ENCODE data around the gene JPT2. TPM values are rescaled to one million over a fixed set of nuclear protein-coding genes. Genes with fewer than 3 reads are reported as not detected.
A peak's percentile ranks its signal among the peaks of the same experiment; 100 is the strongest.

Gene JPT2
- total RNA-seq, 3 donors from 2014 or later = 89.2 to 96.4 (median 92.4) TPM

- Mint-ChIP-seq H3K9me3 (no peaks in the 10 kb centered on the region), H3K4me1 (ENCODE audit: low read depth) (peaks cover 21% of the 10 kb centered on the region), H3K36me3 (ENCODE audit: insufficient read depth) (peaks cover 36% of the 10 kb centered on the region), H3K4me3 (no peak overlapping the region), H3K27me3 (ENCODE audit: low read depth) (no peaks in the 10 kb centered on the region)
- DNase-seq = no peak
- ATAC-seq = no peak
Measured at GRCh38 chr16:1642148-1642547, 35.9 kb upstream of the JPT2 start.

GRCh38 chr16:1642753-1643152 is 35.3 kb upstream of the JPT2 start:
- peaks cover 36% of the 10 kb centered on the region for H3K36me3 Mint-ChIP-seq (ENCODE audit: insufficient read depth)
- no peak for DNase-seq

GRCh38 chr16:1643521-1643920 is 34.6 kb upstream of the JPT2 start:
- H3K36me3 Mint-ChIP-seq (ENCODE audit: insufficient read depth) = peaks cover 33% of the 10 kb centered on the region
- H3K27me3 Mint-ChIP-seq (ENCODE audit: low read depth) = no peaks in the 10 kb centered on the region
- no peaks in the 10 kb centered on the region for H3K9me3 Mint-ChIP-seq
- ATAC-seq = no peak
- H3K4me3 Mint-ChIP-seq = no peak overlapping the region
- DNase-seq = no peak
- peaks cover 24% of the 10 kb centered on the region for H3K4me1 Mint-ChIP-seq (ENCODE audit: low read depth)

More at GRCh38 chr16:1642753-1643152, 35.3 kb upstream of the JPT2 start:
- Mint-ChIP-seq H3K4me1 (ENCODE audit: low read depth) (peaks cover 21% of the 10 kb centered on the region), H3K4me3 (no peak overlapping the region), H3K27me3 (ENCODE audit: low read depth) (no peaks in the 10 kb centered on the region), H3K9me3 (no peaks in the 10 kb centered on the region)
- ATAC-seq = no peak

- H3K27me3 Mint-ChIP-seq (ENCODE audit: low read depth) = no peaks in the 10 kb centered on the region
- no peak overlapping the region for H3K4me3 Mint-ChIP-seq
- peaks cover 27% of the 10 kb centered on the region for H3K36me3 Mint-ChIP-seq (ENCODE audit: insufficient read depth)
- ATAC-seq (peak; percentile 92 to 96), DNase-seq (peak; percentile 26)
- no peaks in the 10 kb centered on the region for H3K9me3 Mint-ChIP-seq
- H3K4me1 Mint-ChIP-seq (ENCODE audit: low read depth) = peaks cover 24% of the 10 kb centered on the region
Measured at GRCh38 chr16:1645914-1646525, 32.1 kb upstream of the JPT2 start.

DNA sequence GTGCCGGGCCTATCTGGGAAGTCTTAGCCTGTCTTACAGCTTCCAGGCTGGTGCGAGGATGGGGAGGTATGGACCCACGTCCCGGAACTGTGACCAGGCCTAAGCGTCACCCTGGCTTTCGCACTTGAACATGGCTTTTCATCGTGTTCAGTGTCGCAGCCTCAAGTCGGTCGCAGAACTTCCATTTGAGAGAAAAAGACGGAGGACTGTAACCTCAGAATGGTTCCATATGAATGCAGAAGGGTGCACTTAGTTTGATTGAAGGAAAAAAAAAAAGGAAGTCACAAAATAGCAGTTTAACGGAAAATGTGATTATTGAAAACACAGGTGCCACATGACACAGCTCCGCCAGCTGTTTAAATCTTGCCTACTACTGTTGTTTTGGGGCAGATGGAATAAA is 30.2 kb upstream of the JPT2 start:
- DNase-seq (no peak), ATAC-seq (no peak)
- Mint-ChIP-seq H3K9me3 (no peaks in the 10 kb centered on the region), H3K4me1 (ENCODE audit: low read depth) (peaks cover 24% of the 10 kb centered on the region), H3K36me3 (ENCODE audit: insufficient read depth) (peaks cover 27% of the 10 kb centered on the region), H3K4me3 (no peak overlapping the region), H3K27me3 (ENCODE audit: low read depth) (no peaks in the 10 kb centered on the region)

GRCh38 chr16:1650131-1650530 is 27.9 kb upstream of the JPT2 start:
- DNase-seq = no peak
- Mint-ChIP-seq H3K4me1 (ENCODE audit: low read depth) (peaks cover 21% of the 10 kb centered on the region), H3K36me3 (ENCODE audit: insufficient read depth) (peaks cover 27% of the 10 kb centered on the region)

DNA sequence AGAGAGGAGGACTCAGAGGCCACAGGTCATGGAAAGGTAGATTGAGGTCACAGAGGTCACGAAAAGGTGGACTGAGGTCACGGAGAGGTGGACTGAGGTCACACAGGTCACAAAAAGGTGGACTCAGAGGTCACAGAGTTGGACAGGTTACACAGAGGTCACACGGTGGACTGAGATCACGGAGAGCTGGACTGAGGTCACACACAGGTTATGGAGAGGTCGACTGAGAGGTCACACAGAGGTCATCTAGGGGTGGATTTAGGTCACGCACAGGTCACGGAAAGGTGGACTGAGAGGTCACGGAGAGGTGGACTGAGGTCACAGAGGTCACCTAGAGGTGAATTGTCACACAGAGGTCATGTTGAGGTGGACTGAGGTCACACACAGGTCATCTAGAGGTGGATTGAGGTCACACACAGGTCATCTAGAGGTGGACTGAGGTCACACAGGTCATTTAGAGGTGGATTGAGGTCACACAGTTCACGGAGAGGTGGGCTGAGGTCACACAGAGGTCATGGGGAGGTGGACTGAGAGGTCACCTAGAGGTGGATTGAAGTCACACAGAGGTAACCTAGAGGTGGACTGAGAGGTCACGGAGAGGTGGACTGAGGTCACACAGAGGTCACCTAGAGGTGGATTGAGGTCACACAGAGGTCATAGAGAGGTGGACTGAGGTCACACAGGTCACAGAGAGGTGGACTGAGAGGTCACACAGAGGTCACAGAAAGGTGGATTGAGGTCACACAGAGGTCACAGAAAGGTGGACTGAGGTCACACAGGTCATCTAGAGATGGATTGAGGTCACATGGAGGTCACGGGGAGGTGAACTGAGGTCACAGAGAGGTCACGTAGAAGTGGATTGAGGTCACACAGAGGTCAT is 26.7 kb upstream of the JPT2 start:
- no peak for ATAC-seq
- H3K36me3 Mint-ChIP-seq (ENCODE audit: insufficient read depth) = peaks cover 33% of the 10 kb centered on the region

More at GRCh38 chr16:1650131-1650530, 27.9 kb upstream of the JPT2 start:
- no peak for ATAC-seq
- Mint-ChIP-seq H3K27me3 (ENCODE audit: low read depth) (no peaks in the 10 kb centered on the region), H3K4me3 (no peak overlapping the region), H3K9me3 (no peaks in the 10 kb centered on the region)

GRCh38 chr16:1651974-1652312 is 26.1 kb upstream of the JPT2 start:
- Mint-ChIP-seq H3K9me3 (no peaks in the 10 kb centered on the region), H3K27me3 (ENCODE audit: low read depth) (no peaks in the 10 kb centered on the region), H3K4me1 (ENCODE audit: low read depth) (peaks cover 5% of the 10 kb centered on the region), H3K4me3 (no peak overlapping the region), H3K36me3 (ENCODE audit: insufficient read depth) (peaks cover 30% of the 10 kb centered on the region)
- DNase-seq (no peak), ATAC-seq (no peak)

More for the DNA sequence above, 26.7 kb upstream of the JPT2 start:
- Mint-ChIP-seq H3K9me3 (no peaks in the 10 kb centered on the region), H3K4me3 (no peak overlapping the region), H3K27me3 (ENCODE audit: low read depth) (no peaks in the 10 kb centered on the region), H3K4me1 (ENCODE audit: low read depth) (peaks cover 11% of the 10 kb centered on the region)
- DNase-seq = no peak

DNA sequence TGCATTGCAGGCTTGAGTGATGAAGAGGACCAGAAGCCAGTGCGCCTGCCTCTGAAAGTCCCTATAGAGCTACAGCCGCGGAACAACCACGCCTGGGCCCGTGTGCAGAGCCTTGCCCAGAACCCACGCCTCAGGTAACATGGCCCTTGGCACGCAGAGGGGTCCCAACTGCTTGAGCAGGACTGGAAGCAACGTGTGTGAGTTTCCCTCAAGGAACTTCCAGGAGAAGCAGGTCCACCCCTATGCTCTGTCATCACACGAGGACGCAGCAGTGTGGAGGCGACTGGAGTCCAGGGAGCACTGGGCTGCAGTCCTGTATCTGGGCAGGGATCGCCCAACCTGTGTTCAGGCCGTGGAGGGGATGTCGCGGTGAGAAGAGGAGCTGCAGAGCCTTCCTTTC is 25.1 kb upstream of the JPT2 start:
- H3K4me1 Mint-ChIP-seq (ENCODE audit: low read depth) = peaks cover 1% of the 10 kb centered on the region
- no peak overlapping the region for H3K4me3 Mint-ChIP-seq
- no peaks in the 10 kb centered on the region for H3K27me3 Mint-ChIP-seq (ENCODE audit: low read depth)
- H3K36me3 Mint-ChIP-seq (ENCODE audit: insufficient read depth) = peaks cover 30% of the 10 kb centered on the region
- DNase-seq = no peak
- H3K9me3 Mint-ChIP-seq = no peaks in the 10 kb centered on the region
- no peak for ATAC-seq

- Mint-ChIP-seq H3K27me3 (ENCODE audit: low read depth) (no peaks in the 10 kb centered on the region), H3K4me1 (ENCODE audit: low read depth) (no peaks in the 10 kb centered on the region), H3K9me3 (no peaks in the 10 kb centered on the region), H3K4me3 (no peak overlapping the region), H3K36me3 (ENCODE audit: insufficient read depth) (peaks cover 30% of the 10 kb centered on the region)
- ATAC-seq = no peak
- DNase-seq = no peak
Measured at GRCh38 chr16:1654505-1655268, 23.4 kb upstream of the JPT2 start.

- H3K27me3 Mint-ChIP-seq (ENCODE audit: low read depth) = no peaks in the 10 kb centered on the region
- H3K9me3 Mint-ChIP-seq = no peaks in the 10 kb centered on the region
- H3K36me3 Mint-ChIP-seq (ENCODE audit: insufficient read depth) = peaks cover 29% of the 10 kb centered on the region
- H3K4me1 Mint-ChIP-seq (ENCODE audit: low read depth) = no peaks in the 10 kb centered on the region
- ATAC-seq = no peak
- DNase-seq = no peak
- H3K4me3 Mint-ChIP-seq = no peak overlapping the region
Measured at GRCh38 chr16:1655269-1655807, 22.7 kb upstream of the JPT2 start.

- no peaks in the 10 kb centered on the region for H3K27me3 Mint-ChIP-seq (ENCODE audit: low read depth)
- no peak overlapping the region for H3K4me3 Mint-ChIP-seq
- no peaks in the 10 kb centered on the region for H3K4me1 Mint-ChIP-seq (ENCODE audit: low read depth)
- DNase-seq (no peak), ATAC-seq (no peak)
- H3K9me3 Mint-ChIP-seq = no peaks in the 10 kb centered on the region
- H3K36me3 Mint-ChIP-seq (ENCODE audit: insufficient read depth) = peaks cover 23% of the 10 kb centered on the region
Measured at GRCh38 chr16:1655909-1656807, 21.9 kb upstream of the JPT2 start.

GRCh38 chr16:1656808-1657617 is 21.1 kb upstream of the JPT2 start:
- H3K36me3 Mint-ChIP-seq (ENCODE audit: insufficient read depth) = peaks cover 16% of the 10 kb centered on the region
- H3K4me1 Mint-ChIP-seq (ENCODE audit: low read depth) = no peaks in the 10 kb centered on the region
- DNase-seq = no peak
- no peaks in the 10 kb centered on the region for H3K9me3 Mint-ChIP-seq
- no peaks in the 10 kb centered on the region for H3K27me3 Mint-ChIP-seq (ENCODE audit: low read depth)
- no peak overlapping the region for H3K4me3 Mint-ChIP-seq
- ATAC-seq = no peak
